HepG2 (cell line): Measurements from ENCODE around the gene EID3. TPM values are rescaled to one million over a fixed set of nuclear protein-coding genes. Genes with fewer than 3 reads are reported as not detected.

Experiments used
- ATAC-seq: fragments of 200-7000 bp; cut with Tn5 transposase; 3 replicates; pipeline ENCODE4 v1.9.1; 2020; ENCODE audit warnings: mild to moderate bottlenecking, moderate library complexity
- BruUV-seq: library from RNA; stranded (reverse); fragments of 400-500 nt; replicated peaks from 2 replicates; lab custom pipeline; 2021; lab: Mats Ljungman, UMichigan
- CTCF ChIA-PET: fragments of 300-600 bp; formaldehyde crosslinking; extraction: SDS; loops from one replicate; lab custom pipeline; 2021; ENCODE audit warnings: low total read pairs, inconsistent platforms, low intra/inter-chr PET ratio; lab: Yijun Ruan, JAX
- POLR2A ChIA-PET: fragments of 350-600 bp; sonication (Branson Sonifier 250); formaldehyde crosslinking; loops from one replicate; lab custom pipeline; 2020; ENCODE audit warnings: antibody characterized with exemption, inconsistent platforms; lab: Yijun Ruan, JAX
- DNase-seq: peaks from one replicate; pipeline ENCODE4 v3.0.0-alpha.2; 2015; ENCODE audit warnings: low spot score
- FAIRE-seq: peaks from 3 replicates; lab custom pipeline; 2011; peaks lifted over from hg19 to GRCh38; lab: Jason Lieb, UNC
- H2AFZ ChIP-seq: one replicate; pipeline ENCODE4 v1.6.1; 2011; ENCODE audit warnings: low read length, inconsistent platforms
- H3K27ac ChIP-seq: fragments of 300-600 bp; 3 replicates; pipeline ENCODE4 v1.8.0; 2011; ENCODE audit warnings: mixed run types, mild to moderate bottlenecking, mixed read lengths, low read length, inconsistent platforms; ENCODE audit not compliant: insufficient read depth; ENCODE audit errors: extremely low read length
- H3K27me3 ChIP-seq, 2 experiments: fragments of 200-600 bp in 1 of 2; 2 replicates in 1 of 2; 3 replicates in 1 of 2; pipeline versions ENCODE4 v1.6.0 to v1.8.0; 2011; ENCODE audit warnings: low read length in 2 of 2, mild to moderate bottlenecking in 2 of 2, moderate library complexity in 2 of 2, inconsistent platforms in 1 of 2; ENCODE audit not compliant: insufficient read depth in 2 of 2, control insufficient read depth in 1 of 2
- H3K36me3 ChIP-seq, 2 experiments: fragments of 200-600 bp in 1 of 2; replicated peaks in 1 of 2; 2 replicates in 1 of 2; 3 replicates in 1 of 2; pipeline versions ENCODE4 v1.5.1 to v1.8.0; 2011; ENCODE audit warnings: low read length in 2 of 2, inconsistent platforms in 1 of 2; ENCODE audit not compliant: insufficient read depth in 2 of 2, control insufficient read depth in 1 of 2
- H3K4me1 ChIP-seq: 2 replicates; pipeline ENCODE4 v1.5.1; 2012; ENCODE audit warnings: low read length, inconsistent platforms; ENCODE audit not compliant: insufficient read depth
- H3K4me2 ChIP-seq: 2 replicates; pipeline ENCODE4 v1.6.0; 2011; ENCODE audit warnings: low read depth, low read length, inconsistent platforms
- H3K4me3 ChIP-seq, 3 experiments: fragments of 200-600 bp in 1 of 3; sonication (generic), shearing (Covaris generic) in 1 of 3; replicated peaks in 1 of 3; 2 replicates each; pipeline ENCODE4 v1.5.1; 2011 to 2016; ENCODE audit warnings: low read length in 3 of 3, inconsistent platforms in 2 of 3, low read depth in 2 of 3, mild to moderate bottlenecking in 2 of 3, control low read depth in 1 of 3, mixed read lengths in 1 of 3; ENCODE audit not compliant: insufficient read depth in 1 of 3
- H3K79me2 ChIP-seq: one replicate; pipeline ENCODE4 v1.6.1; 2011; ENCODE audit warnings: low read length, inconsistent platforms; ENCODE audit not compliant: insufficient read depth
- H3K9ac ChIP-seq: 2 replicates; pipeline ENCODE4 v1.6.0; 2011; ENCODE audit warnings: mild to moderate bottlenecking, low read depth, low read length, inconsistent platforms; ENCODE audit not compliant: insufficient read depth
- H3K9me3 ChIP-seq: 2 replicates; pipeline ENCODE4 v1.5.1; 2012; ENCODE audit warnings: mild to moderate bottlenecking, low read length
- H4K20me1 ChIP-seq: 2 replicates; pipeline ENCODE4 v1.6.0; 2011; ENCODE audit warnings: inconsistent platforms, mild to moderate bottlenecking, low read length, moderate library complexity; ENCODE audit not compliant: insufficient read depth
- AGO2 ChIP-seq: fragments of 200-400 bp; formaldehyde crosslinking; optimal IDR thresholded peaks from 2 replicates; pipeline ENCODE3; 2017; ENCODE audit warnings: mild to moderate bottlenecking, low read depth, low read length, moderate library complexity
- DMAP1 ChIP-seq: IDR thresholded peaks from 2 replicates; pipeline ENCODE4 v1.6.1; 2016
- FOXO1 ChIP-seq: sonication (generic); formaldehyde crosslinking; IDR thresholded peaks from 2 replicates; pipeline ENCODE4 v1.4.0; 2020; ENCODE audit warnings: missing genetic modification reagents
- POLR2A ChIP-seq, 2 experiments: IDR thresholded peaks; 2 replicates each; pipeline ENCODE4 v1.6.1; 2011; ENCODE audit warnings: low read depth in 2 of 2, low read length in 2 of 2, mild to moderate bottlenecking in 1 of 2, moderate library complexity in 1 of 2; ENCODE audit not compliant: insufficient read depth in 1 of 2
- POLR2AphosphoS2 ChIP-seq: IDR thresholded peaks from 2 replicates; pipeline ENCODE4 v1.6.1; 2011; ENCODE audit warnings: low read depth, low read length, improper control_type of control experiment
- POLR2G ChIP-seq: fragments of 200-400 bp; formaldehyde crosslinking; IDR thresholded peaks from 2 replicates; pipeline ENCODE4 v1.6.1; 2018; ENCODE audit warnings: mild to moderate bottlenecking, low read depth, low read length, moderate library complexity
- REXO4 ChIP-seq: sonication (generic); formaldehyde crosslinking; IDR thresholded peaks from 2 replicates; pipeline ENCODE4 v1.8.0; 2022; ENCODE audit warnings: missing genetic modification reagents, mild to moderate bottlenecking, borderline replicate concordance
- TBX3 ChIP-seq: fragments of 450-650 bp; IDR thresholded peaks from 2 replicates; pipeline ENCODE4 v1.6.1; 2017; ENCODE audit warnings: antibody characterized with exemption, mild to moderate bottlenecking, inconsistent platforms, borderline replicate concordance
- ZNF792 ChIP-seq: IDR thresholded peaks from 2 replicates; pipeline ENCODE4 v1.6.1; 2016
- ZNF879 ChIP-seq: sonication (generic); formaldehyde crosslinking; IDR thresholded peaks from 2 replicates; pipeline ENCODE4 v1.8.1; 2023; ENCODE audit warnings: missing genetic modification reagents
- WGBS: methylation state at CpG from one replicate; pipeline ENCODE4 v1.1.6; 2017; ENCODE audit warnings: low lambda C conversion rate; 5-methylcytosine and 5-hydroxymethylcytosine counted together
- in situ Hi-C: cut with HindIII; loops from 2 replicates; pipeline ENCODE4 v1.10.0; 2017; ENCODE audit warnings: low pct_unique_long_range_greater_than_20kb; ENCODE audit not compliant: extremely low pct_ligation_motif_present
- intact Hi-C: fragments of 100-400 bp; cut with micrococcal nuclease; formaldehyde crosslinking; loops from one replicate; pipeline ENCODE4 v1.10.0; 2022; ENCODE audit not compliant: unreplicated experiment
- polyA plus RNA-seq, 8 experiments: library from polyadenylated mRNA; depleted of rRNA in 3 of 8; stranded (reverse) in 7 of 8; unstranded in 1 of 8; fragments of >200 nt; fragmentation: Illumina TruSeq in 4 of 8; extraction: Trizol in 4 of 8; gene quantifications; 2 replicates each; pipeline versions ENCODE4 v1.2.1 to v1.2.3, GENCODE V29; 2011 to 2016; ENCODE audit warnings: low read depth in 4 of 8, missing spikeins in 1 of 8, mixed read lengths in 1 of 8; ENCODE audit not compliant: insufficient read depth in 1 of 8
- total RNA-seq, 5 experiments: library from RNA; depleted of rRNA; stranded (reverse); fragments of >200 nt; fragmentation: Illumina TruSeq; extraction: Trizol; gene quantifications; 2 replicates each; pipeline ENCODE4 v1.2.3, GENCODE V29; 2016; ENCODE audit warnings: low read depth in 1 of 5

EID3 gene
- total and polyA plus RNA-seq, 2 of the 13 experiments (the other 11 are each of a cell fraction or from before 2014, with no cell fraction given), result 0.38 to 4.5 TPM

DNA sequence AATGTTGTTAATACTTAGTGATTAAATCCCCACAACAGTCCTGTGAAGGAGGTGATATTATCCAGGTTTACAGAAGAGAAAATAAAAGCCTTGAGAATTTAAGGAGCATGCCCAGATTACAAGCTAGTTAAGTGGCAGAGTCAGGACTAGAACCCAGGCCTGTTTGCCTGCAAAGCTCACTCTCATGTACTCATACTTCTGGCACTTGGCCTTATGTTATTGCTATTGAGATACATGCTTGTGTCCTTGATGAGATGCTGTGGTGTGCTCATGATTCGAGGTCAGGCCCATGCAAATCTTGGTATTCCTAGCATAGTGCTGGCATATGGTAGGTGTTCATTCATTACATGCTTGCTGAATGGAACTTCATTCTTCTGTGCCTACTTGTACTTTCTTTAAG lies 7.6 kb upstream of the EID3 start:
- FAIRE-seq (no peak), ATAC-seq (peak; percentile 7; the same call in 2 of the 3 replicates), DNase-seq (no peak)
- H3K4me3 ChIP-seq, result no peak overlapping the region
- peaks cover 79% of the 10 kb centered on the region for H3K4me1 ChIP-seq
- CTCF ChIA-PET, result no interaction called here
- no peak overlapping the region for H3K27ac ChIP-seq
- peaks cover 5 to 65% of the 10 kb centered on the region in 2 experiments for H3K36me3 ChIP-seq
- TF ChIP-seq POLR2G (peak; percentile 26; the same call in 1 of the 2 replicates), DMAP1 (CRISPR knock-in tag) (no peak), ZNF792 (CRISPR knock-in tag) (no peak), POLR2AphosphoS2 (0 out of 2 replicates have a peak, but pooled peaks have one; percentile 31), POLR2A (IDR thresholded peaks at IDR 0.05; ENCODE audit: insufficient read depth in 1 of 2, low read depth in 2 of 2, low read length in 2 of 2) (peak in 1 of 2 experiments; percentile 43; a peak in 2 of 4 replicates)
- no peak overlapping the region for H3K9ac ChIP-seq
- H3K9me3 ChIP-seq, result no peaks in the 10 kb centered on the region
- H2AFZ ChIP-seq, result no peak overlapping the region
- BruUV-seq, result no TSS peak
- intact Hi-C loops (no loop called here), in situ Hi-C loops (no loop called here)
- no peaks in the 10 kb centered on the region for H3K27me3 ChIP-seq
- H3K4me2 ChIP-seq, result no peak overlapping the region
- peaks cover 90% of the 10 kb centered on the region for H3K79me2 ChIP-seq
- POLR2A ChIA-PET, result interaction anchor here (2.7 kb wide), 1 partner anchor 9 kb away, joined by 15 read pairs; no protein-coding TSS in a partner anchor
- peaks cover 72% of the 10 kb centered on the region for H4K20me1 ChIP-seq
- 75% methylated on average over 1 of the region's 1 CpG for WGBS

DNA sequence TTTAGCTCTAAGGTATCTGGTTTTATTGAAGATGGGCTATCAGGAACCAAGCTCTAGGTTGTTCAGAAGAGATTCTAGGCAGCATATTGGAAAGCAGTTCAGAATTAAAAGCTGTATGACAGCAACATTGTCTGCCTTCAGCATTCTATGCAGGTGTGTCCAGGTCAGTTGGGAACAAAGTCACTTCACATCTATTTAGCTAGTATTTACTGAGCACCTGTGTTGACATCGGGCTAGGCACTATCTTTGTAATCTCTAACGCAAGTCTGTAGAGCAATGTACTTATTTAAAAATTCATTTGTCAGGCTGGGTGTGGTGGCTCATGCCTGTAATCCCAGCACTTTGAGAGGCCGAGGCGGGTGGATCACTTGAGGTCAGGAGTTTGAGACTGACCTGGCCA lies 6.8 kb upstream of the EID3 start:
- POLR2A ChIA-PET, result interaction anchor here (2.7 kb wide), 1 partner anchor 9 kb away, joined by 15 read pairs; no protein-coding TSS in a partner anchor
- no peak overlapping the region for H3K27ac ChIP-seq

More for the DNA sequence above, 6.8 kb upstream of the EID3 start:
- Histone ChIP-seq H3K9me3 (no peaks in the 10 kb centered on the region), H3K79me2 (peaks cover 90% of the 10 kb centered on the region), H3K27me3 (no peaks in the 10 kb centered on the region), H4K20me1 (peaks cover 74% of the 10 kb centered on the region), H3K4me3 (no peak overlapping the region), H3K36me3 (peaks cover 5 to 67% of the 10 kb centered on the region in 2 experiments), H3K4me1 (peaks cover 81% of the 10 kb centered on the region), H2AFZ (no peak overlapping the region), H3K9ac (no peak overlapping the region), H3K4me2 (0 out of 2 replicates have a peak overlapping the region, but pooled peaks have one; percentile 12)
- BruUV-seq, result no TSS peak
- no peak for FAIRE-seq
- in situ Hi-C loops, result no loop called here
- intact Hi-C loops, result no loop called here
- CTCF ChIA-PET, result no interaction called here
- DNase-seq, result no peak
- WGBS, result 84% methylated on average over 4 of the region's 4 CpGs
- no peak for ATAC-seq
- no peak for TF ChIP-seq AGO2
- peak in 1 of 2 experiments; percentile 33; a peak in 1 of 4 replicates for TF ChIP-seq POLR2A (IDR thresholded peaks at IDR 0.05; ENCODE audit: insufficient read depth in 1 of 2, low read depth in 2 of 2, low read length in 2 of 2)
- no peak for TF ChIP-seq TBX3
- TF ChIP-seq ZNF879, result no peak
- no peak for TF ChIP-seq REXO4
- no peak for TF ChIP-seq FOXO1 (CRISPR knock-in tag)
